Muscle of leg (tissue), 11 donors: Measurements from ENCODE around the gene TGFBR3. TPM values are rescaled to one million over a fixed set of nuclear protein-coding genes. Genes with fewer than 3 reads are reported as not detected.

Experiments used
- DNase-seq: peaks from one replicate; pipeline ENCODE4 v3.0.0; 2013
- H3K27ac ChIP-seq: one replicate; pipeline ENCODE4 v1.5.1; 2013; ENCODE audit warnings: mild to moderate bottlenecking, low read length, control low read depth
- H3K27me3 ChIP-seq: one replicate; pipeline ENCODE4 v1.6.1; 2013; ENCODE audit warnings: low read length; ENCODE audit not compliant: control insufficient read depth, insufficient read depth
- H3K36me3 ChIP-seq: one replicate; pipeline ENCODE4 v1.6.1; 2013; ENCODE audit warnings: low read length; ENCODE audit not compliant: control insufficient read depth, insufficient read depth
- H3K4me1 ChIP-seq: one replicate; pipeline ENCODE4 v1.6.1; 2013; ENCODE audit warnings: low read length; ENCODE audit not compliant: control insufficient read depth, insufficient read depth
- H3K4me3 ChIP-seq: one replicate; pipeline ENCODE4 v1.5.1; 2013; ENCODE audit warnings: low read length, control low read depth
- H3K9me3 ChIP-seq: replicated peaks from 2 replicates; pipeline ENCODE4 v1.6.1; 2013; ENCODE audit warnings: low read depth, low read length; ENCODE audit not compliant: control insufficient read depth
- WGBS: methylation state at CpG from one replicate; pipeline ENCODE4 v1.1.5; 2013; ENCODE audit warnings: missing lambda C conversion rate; ENCODE audit not compliant: insufficient coverage; 5-methylcytosine and 5-hydroxymethylcytosine counted together
- polyA plus RNA-seq, 8 donors: library from polyadenylated mRNA; unstranded; fragments of 120-200 nt; gene quantifications; one replicate each; pipeline versions ENCODE4 v1.2.1 to v1.2.3, GENCODE V29; 2013; ENCODE audit warnings: inconsistent platforms in 1 of 8, low replicate concordance in 1 of 8; ENCODE audit not compliant: insufficient read length in 8 of 8, insufficient read depth in 1 of 8
- total RNA-seq: library from RNA; stranded (reverse); fragments of 120-200 nt; gene quantifications from one replicate; pipeline ENCODE4 v1.2.4, GENCODE V29; 2013

The TGFBR3 gene
- total and polyA plus RNA-seq, 9 donors: 20.5 to 45.4 (median 25.3) TPM

- DNase-seq: no peak
- H3K9me3 ChIP-seq: no peaks in the 10 kb centered on the region
- peaks cover 12% of the 10 kb centered on the region for H3K36me3 ChIP-seq
- H3K27ac ChIP-seq: no peak overlapping the region
- H3K27me3 ChIP-seq: no peaks in the 10 kb centered on the region
- no CpG with 5 or more reads among the region's 5 CpGs for WGBS
- no peak overlapping the region for H3K4me3 ChIP-seq
- H3K4me1 ChIP-seq: peaks cover 38% of the 10 kb centered on the region
Measured at GRCh38 chr1:91793189-91793588, 92.8 kb downstream of the TGFBR3 start.

- Histone ChIP-seq H3K36me3 (peaks cover 12% of the 10 kb centered on the region), H3K9me3 (no peaks in the 10 kb centered on the region), H3K4me1 (peaks cover 42% of the 10 kb centered on the region), H3K27me3 (no peaks in the 10 kb centered on the region), H3K27ac (no peak overlapping the region), H3K4me3 (no peak overlapping the region)
- no peak for DNase-seq
- 45% methylated on average over 2 of the region's 8 CpGs for WGBS
Measured at GRCh38 chr1:91792489-91793071, 93.4 kb downstream of the TGFBR3 start.

GRCh38 chr1:91791691-91792488, 94.1 kb downstream of the TGFBR3 start:
- Histone ChIP-seq H3K4me1 (peaks cover 42% of the 10 kb centered on the region), H3K27me3 (no peaks in the 10 kb centered on the region), H3K27ac (no peak overlapping the region), H3K9me3 (no peaks in the 10 kb centered on the region), H3K4me3 (no peak overlapping the region), H3K36me3 (peaks cover 8% of the 10 kb centered on the region)
- no CpG with 5 or more reads among the region's 8 CpGs for WGBS
- no peak for DNase-seq

- H3K27me3 ChIP-seq: no peaks in the 10 kb centered on the region
- no CpG with 5 or more reads among the region's 1 CpG for WGBS
- no peaks in the 10 kb centered on the region for H3K9me3 ChIP-seq
- H3K4me1 ChIP-seq: peaks cover 42% of the 10 kb centered on the region
- no peak overlapping the region for H3K4me3 ChIP-seq
- peaks cover 1% of the 10 kb centered on the region for H3K36me3 ChIP-seq
- H3K27ac ChIP-seq: no peak overlapping the region
- DNase-seq: no peak
Measured at GRCh38 chr1:91791103-91791502, 94.8 kb downstream of the TGFBR3 start.

- DNase-seq: no peak
- Histone ChIP-seq H3K27ac (no peak overlapping the region), H3K27me3 (no peaks in the 10 kb centered on the region), H3K36me3 (no peaks in the 10 kb centered on the region), H3K9me3 (no peaks in the 10 kb centered on the region), H3K4me3 (no peak overlapping the region), H3K4me1 (peaks cover 35% of the 10 kb centered on the region)
- no CpG with 5 or more reads among the region's 1 CpG for whole genome bisulfite sequencing
Measured at GRCh38 chr1:91790392-91790791, 95.6 kb downstream of the TGFBR3 start.

GRCh38 chr1:91789273-91789997, 96.5 kb downstream of the TGFBR3 start:
- H3K4me1 ChIP-seq: peaks cover 37% of the 10 kb centered on the region
- no peak overlapping the region for H3K4me3 ChIP-seq
- no peaks in the 10 kb centered on the region for H3K9me3 ChIP-seq
- no peaks in the 10 kb centered on the region for H3K36me3 ChIP-seq
- no peak for DNase-seq
- 52% methylated on average over 4 of the region's 12 CpGs for whole genome bisulfite sequencing
- no peaks in the 10 kb centered on the region for H3K27me3 ChIP-seq
- H3K27ac ChIP-seq: peak overlapping the region; percentile 77

- Histone ChIP-seq H3K9me3 (no peaks in the 10 kb centered on the region), H3K36me3 (peaks cover 3% of the 10 kb centered on the region), H3K4me1 (peaks cover 49% of the 10 kb centered on the region), H3K27me3 (no peaks in the 10 kb centered on the region), H3K27ac (peak overlapping the region; percentile 87), H3K4me3 (no peak overlapping the region)
- 60% methylated on average over 3 of the region's 3 CpGs for WGBS
- DNase-seq: peak; percentile 77
Measured at GRCh38 chr1:91787919-91788318, 98.0 kb downstream of the TGFBR3 start.

- 74% methylated on average over 3 of the region's 4 CpGs for WGBS
- Histone ChIP-seq H3K27ac (peak overlapping the region; percentile 30), H3K27me3 (no peaks in the 10 kb centered on the region), H3K9me3 (no peaks in the 10 kb centered on the region), H3K4me1 (peaks cover 55% of the 10 kb centered on the region), H3K4me3 (no peak overlapping the region), H3K36me3 (peaks cover 5% of the 10 kb centered on the region)
- DNase-seq: no peak
Measured at GRCh38 chr1:91784616-91785015, 101.3 kb downstream of the TGFBR3 start.

- peak overlapping the region; percentile 30 for H3K27ac ChIP-seq
Measured at GRCh38 chr1:91784191-91784590, 101.8 kb downstream of the TGFBR3 start.

More at GRCh38 chr1:91784191-91784590, 101.8 kb downstream of the TGFBR3 start:
- no peaks in the 10 kb centered on the region for H3K27me3 ChIP-seq
- no peaks in the 10 kb centered on the region for H3K9me3 ChIP-seq
- peaks cover 5% of the 10 kb centered on the region for H3K36me3 ChIP-seq
- H3K4me3 ChIP-seq: no peak overlapping the region
- DNase-seq: no peak
- H3K4me1 ChIP-seq: peaks cover 57% of the 10 kb centered on the region
- WGBS: 100% methylated on average over 1 of the region's 3 CpGs
